Lung (tissue), 12 donors: Measurements from ENCODE around the gene KRTAP10-2. TPM values are rescaled to one million over a fixed set of nuclear protein-coding genes. Genes with fewer than 3 reads are reported as not detected.
A peak's percentile ranks its signal among the peaks of the same experiment; 100 is the strongest.

Experiments
- ATAC-seq: fragments of 200-7000 bp; cut with Tn5 transposase; one replicate; pipeline ENCODE4 v1.9.1; 2020; ENCODE audit warnings: moderate number of reproducible peaks; ENCODE audit not compliant: insufficient read depth, low FRiP score
- DNase-seq, 3 donors: peaks; one replicate each; pipeline ENCODE4 v3.0.0-alpha.2; 2013 to 2017
- H3K27ac ChIP-seq, 2 donors: one replicate each; pipeline ENCODE4 v1.5.1; 2013; ENCODE audit warnings: mild to moderate bottlenecking in 2 of 2, moderate library complexity in 2 of 2, control low read depth in 1 of 2, inconsistent platforms in 1 of 2, low read depth in 1 of 2, low read length in 1 of 2
- H3K27me3 ChIP-seq, 3 donors: one replicate each; pipeline ENCODE4 v1.5.1; 2013; ENCODE audit warnings: low read length in 2 of 3; ENCODE audit not compliant: control insufficient read depth in 3 of 3, insufficient read depth in 3 of 3
- H3K36me3 ChIP-seq, 4 donors: one replicate each; pipeline ENCODE4 v1.5.1; 2013; ENCODE audit warnings: low read length in 4 of 4, mild to moderate bottlenecking in 1 of 4, moderate library complexity in 1 of 4; ENCODE audit not compliant: control insufficient read depth in 4 of 4, insufficient read depth in 4 of 4
- H3K4me1 ChIP-seq, 5 donors: one replicate each; pipeline ENCODE4 v1.5.1; 2013; ENCODE audit warnings: low read length in 5 of 5, mild to moderate bottlenecking in 2 of 5, moderate library complexity in 1 of 5; ENCODE audit not compliant: control insufficient read depth in 5 of 5, insufficient read depth in 5 of 5
- H3K4me3 ChIP-seq: one replicate; pipeline ENCODE4 v1.5.1; 2013; ENCODE audit warnings: mild to moderate bottlenecking, control low read depth, moderate library complexity
- H3K9ac ChIP-seq, 2 donors: one replicate each; pipeline ENCODE4 v1.5.1; 2013; ENCODE audit warnings: low read length in 2 of 2, control low read depth in 1 of 2; ENCODE audit not compliant: insufficient read depth in 1 of 2
- H3K9me3 ChIP-seq, 4 donors: one replicate each; pipeline ENCODE4 v1.5.1; 2013; ENCODE audit warnings: low read length in 3 of 4, mild to moderate bottlenecking in 1 of 4, moderate library complexity in 1 of 4; ENCODE audit not compliant: control insufficient read depth in 4 of 4, insufficient read depth in 3 of 4
- WGBS, 2 donors: extraction: QIAGEN DNeasy Blood & Tissue Kit; methylation state at CpG; one replicate each; pipeline ENCODE4 v1.1.7; 2013; 5-methylcytosine and 5-hydroxymethylcytosine counted together
- polyA plus RNA-seq, 2 donors: library from polyadenylated mRNA; stranded (reverse); fragments of 200-250 nt; gene quantifications; one replicate each; pipeline ENCODE4 v1.2.1, GENCODE V29; 2013
- total RNA-seq, 2 donors: library from RNA; depleted of rRNA in 1 of 2; stranded (reverse); fragments of >200 nt in 1 of 2; gene quantifications; one replicate each; pipeline ENCODE4 v1.2.1, GENCODE V29; 2014 to 2021
- TF ChIP-seq, protein P1 (sequence below): IDR thresholded peaks from 2 replicates; pipeline ENCODE4 v1.5.1; 2012; ENCODE audit warnings: mild to moderate bottlenecking; ENCODE audit errors: control extremely low read depth, extremely low read depth
- donor health status: control.
- donor health status: control.
- donor health status: Bipolar disorder and iron deficiency.
- donor health status: healthy.
- donor health status: DM: yes; HTN: yes; CAD: no.

KRTAP10-2 gene
- total and polyA plus RNA-seq, 4 donors: not detected

DNA sequence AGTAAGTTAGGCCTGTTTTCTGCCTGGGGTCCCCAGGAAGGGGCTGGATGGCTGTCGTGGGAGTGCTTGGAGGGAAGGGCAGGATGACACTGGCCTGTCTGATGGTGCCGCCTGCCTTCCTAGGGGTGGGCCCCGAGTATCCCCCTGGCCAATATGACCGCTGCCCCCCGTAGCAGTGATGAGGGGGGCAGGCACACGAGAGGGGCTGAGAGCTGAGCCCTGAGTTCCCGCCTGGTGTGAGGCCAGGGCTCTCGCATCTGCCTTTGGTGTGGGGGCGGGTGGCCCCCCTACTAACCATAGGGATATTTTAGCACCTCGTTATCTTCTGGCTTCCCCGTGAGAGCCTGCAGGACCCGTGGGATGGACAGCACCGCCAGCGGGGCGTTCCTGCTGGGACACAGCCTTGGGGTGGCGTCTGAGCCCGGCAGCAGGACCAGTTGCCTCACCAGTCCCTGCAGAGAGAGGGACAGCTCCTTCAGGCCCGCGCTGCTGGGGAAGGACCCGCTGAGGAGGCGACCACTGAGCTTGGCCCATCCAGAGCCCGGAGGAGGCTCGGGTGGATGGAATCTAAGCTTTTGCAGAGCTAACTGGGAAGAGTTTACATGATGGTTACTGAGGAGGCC, 21.7 kb downstream of the KRTAP10-2 start:
- H3K9ac ChIP-seq: no peak overlapping the region
- 79 to 89% methylated on average over 23 of the region's 23 CpGs for WGBS, 2 donors
- no peak overlapping the region for H3K4me3 ChIP-seq
- no peaks in the 10 kb centered on the region for H3K27me3 ChIP-seq
- ATAC-seq (no peak), DNase-seq (peak in 1 of 3 donors; percentile 4)
- peaks cover 0 to 4% (median 0%) of the 10 kb centered on the region in 4 donors for H3K9me3 ChIP-seq
- H3K4me1 ChIP-seq: no peaks in the 10 kb centered on the region
- no peak overlapping the region for H3K27ac ChIP-seq
- TF ChIP-seq, protein P1, sequence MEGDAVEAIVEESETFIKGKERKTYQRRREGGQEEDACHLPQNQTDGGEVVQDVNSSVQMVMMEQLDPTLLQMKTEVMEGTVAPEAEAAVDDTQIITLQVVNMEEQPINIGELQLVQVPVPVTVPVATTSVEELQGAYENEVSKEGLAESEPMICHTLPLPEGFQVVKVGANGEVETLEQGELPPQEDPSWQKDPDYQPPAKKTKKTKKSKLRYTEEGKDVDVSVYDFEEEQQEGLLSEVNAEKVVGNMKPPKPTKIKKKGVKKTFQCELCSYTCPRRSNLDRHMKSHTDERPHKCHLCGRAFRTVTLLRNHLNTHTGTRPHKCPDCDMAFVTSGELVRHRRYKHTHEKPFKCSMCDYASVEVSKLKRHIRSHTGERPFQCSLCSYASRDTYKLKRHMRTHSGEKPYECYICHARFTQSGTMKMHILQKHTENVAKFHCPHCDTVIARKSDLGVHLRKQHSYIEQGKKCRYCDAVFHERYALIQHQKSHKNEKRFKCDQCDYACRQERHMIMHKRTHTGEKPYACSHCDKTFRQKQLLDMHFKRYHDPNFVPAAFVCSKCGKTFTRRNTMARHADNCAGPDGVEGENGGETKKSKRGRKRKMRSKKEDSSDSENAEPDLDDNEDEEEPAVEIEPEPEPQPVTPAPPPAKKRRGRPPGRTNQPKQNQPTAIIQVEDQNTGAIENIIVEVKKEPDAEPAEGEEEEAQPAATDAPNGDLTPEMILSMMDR: no peak
- H3K36me3 ChIP-seq: no peaks in the 10 kb centered on the region

DNA sequence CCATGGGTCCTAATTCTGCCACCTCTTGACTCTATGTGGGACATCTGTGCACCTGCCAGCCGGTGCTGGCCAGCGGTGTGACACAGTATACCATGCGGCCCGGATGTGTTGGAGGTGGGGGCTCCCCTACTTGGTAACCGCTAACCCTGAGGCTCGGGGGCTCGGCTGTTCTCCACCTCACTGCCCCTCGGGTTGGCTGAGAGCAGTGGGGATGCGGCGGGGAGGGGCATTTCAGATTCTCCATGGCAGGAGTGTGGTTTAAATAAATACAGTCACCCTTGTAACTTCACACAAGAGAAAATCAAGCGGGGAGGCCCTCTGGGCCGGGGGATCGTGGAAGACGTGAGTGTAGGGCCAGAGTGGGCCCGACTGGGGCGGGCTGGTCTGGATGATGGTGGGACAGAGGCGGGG, 22.3 kb downstream of the KRTAP10-2 start:
- H3K27me3 ChIP-seq: no peaks in the 10 kb centered on the region
- WGBS, 2 donors: 90 to 94% methylated on average over 17 of the region's 17 CpGs
- H3K4me1 ChIP-seq: no peaks in the 10 kb centered on the region
- peaks cover 0 to 3% (median 0%) of the 10 kb centered on the region in 4 donors for H3K9me3 ChIP-seq
- no peak overlapping the region for H3K4me3 ChIP-seq
- no peak for DNase-seq
- no peak overlapping the region for H3K27ac ChIP-seq
- no peaks in the 10 kb centered on the region for H3K36me3 ChIP-seq
- H3K9ac ChIP-seq: no peak overlapping the region
- no peak for ATAC-seq
- TF ChIP-seq, protein P1: no peak

DNA sequence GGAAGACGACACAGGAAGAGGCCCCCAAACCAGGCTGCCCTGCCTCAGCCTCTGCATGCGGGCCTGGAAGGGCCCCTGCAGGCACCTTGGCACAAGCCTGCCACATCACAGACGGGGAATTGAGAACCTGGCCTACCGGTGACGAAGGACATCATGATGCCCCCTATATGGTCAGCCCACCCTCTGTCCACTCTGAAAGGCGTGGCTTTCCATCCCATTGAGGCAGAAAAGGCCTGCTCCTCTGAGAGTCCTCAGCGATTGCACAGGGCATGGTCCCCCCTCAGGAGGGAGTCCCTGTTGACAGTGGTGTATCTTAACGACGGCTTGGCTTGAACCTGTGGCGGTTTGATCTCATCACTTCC, 22.7 kb downstream of the KRTAP10-2 start:
- no peak for DNase-seq
- H3K4me3 ChIP-seq: no peak overlapping the region
- no peaks in the 10 kb centered on the region for H3K36me3 ChIP-seq
- H3K4me1 ChIP-seq: no peaks in the 10 kb centered on the region
- TF ChIP-seq, protein P1: no peak
- H3K9me3 ChIP-seq: peaks cover 0 to 3% (median 0%) of the 10 kb centered on the region in 4 donors
- ATAC-seq: no peak
- H3K9ac ChIP-seq: no peak overlapping the region
- H3K27me3 ChIP-seq: no peaks in the 10 kb centered on the region
- no peak overlapping the region for H3K27ac ChIP-seq
- WGBS, 2 donors: 86 to 89% methylated on average over 10 of the region's 10 CpGs
